Neural progenitor cell (in vitro differentiated cells): ENCODE measurements around the gene AK3.

ENCODE experiments used
- EZH2 ChIP-seq: fragments of 200-600 bp; sonication (generic); IDR thresholded peaks from 2 replicates; pipeline ENCODE4 v1.6.1; 2017; ENCODE audit warnings: antibody characterized with exemption, mild to moderate bottlenecking, moderate library complexity
- TF ChIP-seq, protein P1 (sequence below): fragments of 200-600 bp; sonication (generic); IDR thresholded peaks from 2 replicates; pipeline ENCODE4 v1.5.1; 2017; ENCODE audit warnings: antibody characterized with exemption, mild to moderate bottlenecking

DNA sequence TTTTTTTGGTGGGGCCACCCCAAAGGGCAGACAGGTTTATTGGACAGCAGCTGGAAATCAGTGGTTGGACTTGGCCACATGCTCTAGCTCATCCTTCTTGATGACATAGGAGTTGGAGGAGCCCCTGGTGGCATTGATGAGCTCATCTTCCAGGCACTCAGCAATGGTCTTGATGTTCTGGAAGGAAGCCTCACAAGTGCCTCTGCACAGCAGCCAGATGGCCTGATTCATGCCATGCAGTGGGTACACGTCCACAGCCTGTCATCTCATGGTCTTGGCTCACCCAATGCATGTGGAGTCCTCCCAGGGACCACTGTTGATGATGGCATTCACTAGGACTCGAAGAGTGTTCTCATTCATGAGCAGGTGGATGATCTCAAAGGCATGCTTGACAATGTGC, 40.4 kb upstream of the AK3 start:
- TF ChIP-seq, protein P1, sequence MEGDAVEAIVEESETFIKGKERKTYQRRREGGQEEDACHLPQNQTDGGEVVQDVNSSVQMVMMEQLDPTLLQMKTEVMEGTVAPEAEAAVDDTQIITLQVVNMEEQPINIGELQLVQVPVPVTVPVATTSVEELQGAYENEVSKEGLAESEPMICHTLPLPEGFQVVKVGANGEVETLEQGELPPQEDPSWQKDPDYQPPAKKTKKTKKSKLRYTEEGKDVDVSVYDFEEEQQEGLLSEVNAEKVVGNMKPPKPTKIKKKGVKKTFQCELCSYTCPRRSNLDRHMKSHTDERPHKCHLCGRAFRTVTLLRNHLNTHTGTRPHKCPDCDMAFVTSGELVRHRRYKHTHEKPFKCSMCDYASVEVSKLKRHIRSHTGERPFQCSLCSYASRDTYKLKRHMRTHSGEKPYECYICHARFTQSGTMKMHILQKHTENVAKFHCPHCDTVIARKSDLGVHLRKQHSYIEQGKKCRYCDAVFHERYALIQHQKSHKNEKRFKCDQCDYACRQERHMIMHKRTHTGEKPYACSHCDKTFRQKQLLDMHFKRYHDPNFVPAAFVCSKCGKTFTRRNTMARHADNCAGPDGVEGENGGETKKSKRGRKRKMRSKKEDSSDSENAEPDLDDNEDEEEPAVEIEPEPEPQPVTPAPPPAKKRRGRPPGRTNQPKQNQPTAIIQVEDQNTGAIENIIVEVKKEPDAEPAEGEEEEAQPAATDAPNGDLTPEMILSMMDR: no peak
- no peak for TF ChIP-seq EZH2
